IMR-90 (cell line): ENCODE results near the gene PHAF1. TPM values are rescaled to one million over a fixed set of nuclear protein-coding genes. Genes with fewer than 3 reads are reported as not detected.

Experiments used
- ATAC-seq: fragments of 200-7000 bp; cut with Tn5 transposase; 2 replicates; pipeline ENCODE4 v1.9.1; 2020; ENCODE audit warnings: low read depth, mild to moderate bottlenecking, moderate library complexity
- BruUV-seq: library from RNA; stranded (reverse); fragments of 400-500 nt; replicated peaks from 2 replicates; lab custom pipeline; 2021; lab: Mats Ljungman, UMichigan
- CTCF ChIA-PET: fragments of 300-600 bp; formaldehyde crosslinking; extraction: SDS; loops from one replicate; lab custom pipeline; 2021; ENCODE audit warnings: antibody characterized with exemption; lab: Yijun Ruan, JAX
- POLR2A ChIA-PET: fragments of 300-600 bp; sonication (Branson Sonifier 250); formaldehyde crosslinking; loops from one replicate; lab custom pipeline; 2022; ENCODE audit warnings: antibody characterized with exemption; ENCODE audit not compliant: unreplicated experiment; lab: Charles Lee
- DNase-seq: peaks from one replicate; pipeline ENCODE4 v3.0.0; 2013
- H2AFZ ChIP-seq: replicated peaks from 2 replicates; pipeline ENCODE3; 2013; ENCODE audit warnings: low read length, mild to moderate bottlenecking; ENCODE audit not compliant: poor library complexity
- H2AK5ac ChIP-seq: 2 replicates; pipeline ENCODE4 v1.6.1; 2013; ENCODE audit warnings: low read depth, low read length, inconsistent platforms
- H2AK9ac ChIP-seq: replicated peaks from 2 replicates; pipeline ENCODE3; 2013; ENCODE audit warnings: mild to moderate bottlenecking, low read depth, low read length, moderate library complexity; ENCODE audit not compliant: poor library complexity
- H2BK120ac ChIP-seq: 2 replicates; pipeline ENCODE4 v1.6.1; 2013; ENCODE audit warnings: low read depth, low read length, inconsistent platforms
- H2BK15ac ChIP-seq: 3 replicates; pipeline ENCODE4 v1.6.1; 2013; ENCODE audit warnings: low read depth, low read length, inconsistent platforms
- H2BK20ac ChIP-seq: 2 replicates; pipeline ENCODE4 v1.6.1; 2013; ENCODE audit warnings: low read depth, mild to moderate bottlenecking, inconsistent platforms, low read length, moderate library complexity
- H2BK5ac ChIP-seq: 2 replicates; pipeline ENCODE4 v1.6.1; 2013; ENCODE audit warnings: mild to moderate bottlenecking, low read depth, low read length, inconsistent platforms; ENCODE audit not compliant: poor library complexity, severe bottlenecking
- H3K14ac ChIP-seq: replicated peaks from 2 replicates; pipeline ENCODE4 v1.6.1; 2013; ENCODE audit warnings: low read depth, low read length, inconsistent platforms
- H3K18ac ChIP-seq: 2 replicates; pipeline ENCODE4 v1.6.1; 2013; ENCODE audit warnings: low read depth, low read length, control low read depth
- H3K23ac ChIP-seq: 2 replicates; pipeline ENCODE4 v1.6.1; 2013; ENCODE audit warnings: low read depth, low read length, inconsistent platforms
- H3K27ac ChIP-seq: 2 replicates; pipeline ENCODE4 v1.5.1; 2013; ENCODE audit warnings: mild to moderate bottlenecking, control low read depth, low read length; ENCODE audit not compliant: insufficient read depth
- H3K27me3 ChIP-seq: 2 replicates; pipeline ENCODE4 v1.6.1; 2013; ENCODE audit warnings: low read length; ENCODE audit not compliant: control insufficient read depth, insufficient read depth
- H3K36me3 ChIP-seq: 2 replicates; pipeline ENCODE4 v1.6.1; 2013; ENCODE audit warnings: low read length, mixed read lengths; ENCODE audit not compliant: control insufficient read depth, insufficient read depth
- H3K4ac ChIP-seq: 2 replicates; pipeline ENCODE4 v1.6.1; 2013; ENCODE audit warnings: low read depth, low read length, inconsistent platforms
- H3K4me1 ChIP-seq: 2 replicates; pipeline ENCODE4 v1.6.1; 2013; ENCODE audit warnings: low read length, mixed read lengths; ENCODE audit not compliant: control insufficient read depth, insufficient read depth
- H3K4me2 ChIP-seq: 2 replicates; pipeline ENCODE4 v1.6.1; 2013; ENCODE audit warnings: low read depth, mild to moderate bottlenecking, control low read depth, low read length, moderate library complexity
- H3K4me3 ChIP-seq: 2 replicates; pipeline ENCODE4 v1.5.1; 2013; ENCODE audit warnings: low read depth, mild to moderate bottlenecking, control low read depth, low read length, moderate library complexity; ENCODE audit not compliant: insufficient read depth
- H3K56ac ChIP-seq: 2 replicates; pipeline ENCODE4 v1.6.1; 2013; ENCODE audit warnings: low read length, inconsistent platforms; ENCODE audit not compliant: insufficient read depth; ENCODE audit errors: extremely low read depth
- H3K79me1 ChIP-seq, 2 experiments: 2 replicates each; pipeline ENCODE4 v1.6.1; 2013; ENCODE audit warnings: low read length in 2 of 2, inconsistent platforms in 1 of 2, low read depth in 1 of 2
- H3K9ac ChIP-seq: 2 replicates; pipeline ENCODE4 v1.6.1; 2013; ENCODE audit warnings: low read depth, low read length, control low read depth
- H3K9me1 ChIP-seq: 2 replicates; pipeline ENCODE4 v1.6.1; 2013; ENCODE audit warnings: low read length, inconsistent platforms; ENCODE audit not compliant: insufficient read depth
- H3K9me3 ChIP-seq: 2 replicates; pipeline ENCODE4 v1.6.1; 2013; ENCODE audit warnings: low read length; ENCODE audit not compliant: control insufficient read depth, insufficient read depth
- H4K20me1 ChIP-seq: 2 replicates; pipeline ENCODE4 v1.6.1; 2013; ENCODE audit warnings: low read length, inconsistent platforms; ENCODE audit not compliant: insufficient read depth
- H4K5ac ChIP-seq: 2 replicates; pipeline ENCODE4 v1.6.1; 2013; ENCODE audit warnings: mild to moderate bottlenecking, low read depth, low read length, control low read depth
- H4K8ac ChIP-seq, 2 experiments: 2 replicates each; pipeline ENCODE4 v1.6.1; 2013; ENCODE audit warnings: low read depth in 2 of 2, low read length in 2 of 2, control low read depth in 1 of 2, inconsistent platforms in 1 of 2
- H4K91ac ChIP-seq: 2 replicates; pipeline ENCODE4 v1.6.1; 2013; ENCODE audit warnings: low read depth, low read length, inconsistent platforms; ENCODE audit not compliant: insufficient read depth
- CEBPB ChIP-seq: IDR thresholded peaks from 2 replicates; pipeline ENCODE4 v1.6.1; 2012; ENCODE audit warnings: low read depth, low read length, improper control_type of control experiment
- CHD1 ChIP-seq: IDR thresholded peaks from 2 replicates; pipeline ENCODE4 v1.6.1; 2012; ENCODE audit warnings: low read depth, low read length, improper control_type of control experiment
- MXI1 ChIP-seq: IDR thresholded peaks from 2 replicates; pipeline ENCODE4 v1.6.1; 2012; ENCODE audit warnings: low read depth, mild to moderate bottlenecking, low read length, moderate library complexity, borderline replicate concordance
- NFE2L2 ChIP-seq: fragments of 150-350 bp; IDR thresholded peaks from 2 replicates; pipeline ENCODE4 v1.6.1; 2016; ENCODE audit warnings: low read depth, mild to moderate bottlenecking, low read length
- RCOR1 ChIP-seq: IDR thresholded peaks from 2 replicates; pipeline ENCODE4 v1.6.1; 2012; ENCODE audit warnings: mild to moderate bottlenecking, low read length, improper control_type of control experiment; ENCODE audit not compliant: insufficient replicate concordance
- RFX5 ChIP-seq: IDR thresholded peaks from 2 replicates; pipeline ENCODE4 v1.8.0; 2012; ENCODE audit warnings: low read depth, mild to moderate bottlenecking, low read length, moderate library complexity
- SMC3 ChIP-seq: fragments of 150-350 bp; IDR thresholded peaks from 2 replicates; pipeline ENCODE4 v1.6.1; 2016; ENCODE audit warnings: low read depth, mild to moderate bottlenecking, antibody characterized with exemption, low read length, moderate library complexity
- WGBS, 2 experiments: methylation state at CpG; one replicate each; pipeline versions ENCODE4 v1.1.5 to v1.1.7; 2013; ENCODE audit warnings: missing lambda C conversion rate in 2 of 2; ENCODE audit not compliant: insufficient read length in 1 of 2; ENCODE audit errors: extremely low coverage in 2 of 2; 5-methylcytosine and 5-hydroxymethylcytosine counted together
- dilution Hi-C: fragments of 300-500 bp; cut with HindIII; formaldehyde crosslinking; loops from one replicate; pipeline ENCODE4 v1.14.3; 2018; ENCODE audit warnings: low sequenced_read_pairs; ENCODE audit not compliant: unreplicated experiment
- in situ Hi-C: fragments of 300-500 bp; cut with MboI; formaldehyde crosslinking; loops from 3 replicates; pipeline ENCODE4 v1.14.3; 2019; ENCODE audit warnings: low sequenced_read_pairs, inconsistent platforms, mixed read lengths
- intact Hi-C: fragments of 100-400 bp; cut with micrococcal nuclease; formaldehyde crosslinking; loops from 2 replicates; pipeline ENCODE4 v1.10.0; 2022
- polyA plus RNA-seq, 3 experiments: library from polyadenylated mRNA; depleted of rRNA; stranded (reverse); fragments of >200 nt; gene quantifications; 2 replicates each; pipeline ENCODE4 v1.2.3, GENCODE V29; 2012; ENCODE audit warnings: low replicate concordance in 1 of 3
- total RNA-seq: library from RNA; depleted of rRNA; stranded (reverse); fragments of >200 nt; gene quantifications from 2 replicates; pipeline ENCODE4 v1.2.3, GENCODE V29; 2012
- TF ChIP-seq, protein P1 (sequence below): conservative IDR thresholded peaks from 2 replicates; pipeline ENCODE4 v1.5.1; 2012; ENCODE audit warnings: mild to moderate bottlenecking, low read depth, low read length, improper control_type of control experiment
- TF ChIP-seq, protein P2 (sequence below): fragments of 150-350 bp; IDR thresholded peaks from 2 replicates; pipeline ENCODE4 v1.6.1; 2017; ENCODE audit warnings: mild to moderate bottlenecking, antibody characterized with exemption, low read length, low read depth

PHAF1 gene
- total and polyA plus RNA-seq, 2 of the 4 experiments (the other 2 are of a cell fraction) = 14.0 to 19.8 TPM

DNA sequence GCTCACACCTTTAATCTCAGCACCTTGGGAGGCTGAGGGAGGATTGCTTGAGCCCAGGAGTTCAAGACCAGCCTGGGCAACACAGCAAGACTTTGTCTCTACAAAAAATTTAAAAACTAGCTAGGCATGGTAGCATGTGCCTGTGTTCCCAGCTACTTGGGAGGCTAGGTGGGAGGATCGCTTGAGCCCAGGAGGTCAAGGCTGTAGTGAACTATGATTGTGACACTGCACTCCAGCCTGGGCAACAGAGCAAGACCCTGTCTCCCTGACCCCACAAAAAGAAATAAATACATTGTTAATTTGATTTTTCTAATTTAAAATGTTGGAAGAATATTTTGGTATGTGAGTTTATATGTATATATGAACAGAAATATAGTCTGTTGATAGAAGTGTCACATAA lies 22.4 kb upstream of the PHAF1 start:
- Histone ChIP-seq H3K4me3 (no peak overlapping the region), H3K56ac (no peak overlapping the region), H4K20me1 (peaks cover 4% of the 10 kb centered on the region; the same call in 1 of the 2 replicates), H3K9ac (no peak overlapping the region), H3K27me3 (no peaks in the 10 kb centered on the region), H3K4me2 (no peak overlapping the region), H2BK5ac (no peak overlapping the region), H3K4me1 (peaks cover 12% of the 10 kb centered on the region), H2AK5ac (no peak overlapping the region), H3K36me3 (no peaks in the 10 kb centered on the region), H3K27ac (no peak overlapping the region), H2BK120ac (no peak overlapping the region), H4K91ac (no peak overlapping the region), H3K79me1 (peaks cover 13 to 47% of the 10 kb centered on the region in 2 experiments), H2AFZ (no peak overlapping the region), H3K9me1 (peaks cover 6% of the 10 kb centered on the region), H2AK9ac (no peak overlapping the region), H3K23ac (no peak overlapping the region), H4K5ac (no peak overlapping the region), H2BK20ac (no peak overlapping the region), H4K8ac (no peak overlapping the region), H2BK15ac (no peak overlapping the region), H3K14ac (no peak overlapping the region), H3K18ac (no peak overlapping the region), H3K4ac (no peak overlapping the region), H3K9me3 (no peaks in the 10 kb centered on the region)
- ChIA-PET CTCF (interaction anchor here (0.7 to 1.3 kb wide), 2 partner anchors 12 to 214 kb away, joined by 3 to 4 read pairs; no protein-coding TSS in a partner anchor), POLR2A (no interaction called here)
- dilution Hi-C loops (no loop called here), intact Hi-C loops (no loop called here), in situ Hi-C loops (no loop called here)
- no CpG with 5 or more reads among the region's 1 CpG for WGBS, 2 experiments
- DNase-seq (no peak), ATAC-seq (no peak)
- BruUV-seq = no TSS peak
- TF ChIP-seq MXI1 (no peak), CEBPB (no peak), NFE2L2 (no peak), CHD1 (no peak), RCOR1 (no peak), RFX5 (no peak), SMC3 (no peak)
- TF ChIP-seq, protein P1, sequence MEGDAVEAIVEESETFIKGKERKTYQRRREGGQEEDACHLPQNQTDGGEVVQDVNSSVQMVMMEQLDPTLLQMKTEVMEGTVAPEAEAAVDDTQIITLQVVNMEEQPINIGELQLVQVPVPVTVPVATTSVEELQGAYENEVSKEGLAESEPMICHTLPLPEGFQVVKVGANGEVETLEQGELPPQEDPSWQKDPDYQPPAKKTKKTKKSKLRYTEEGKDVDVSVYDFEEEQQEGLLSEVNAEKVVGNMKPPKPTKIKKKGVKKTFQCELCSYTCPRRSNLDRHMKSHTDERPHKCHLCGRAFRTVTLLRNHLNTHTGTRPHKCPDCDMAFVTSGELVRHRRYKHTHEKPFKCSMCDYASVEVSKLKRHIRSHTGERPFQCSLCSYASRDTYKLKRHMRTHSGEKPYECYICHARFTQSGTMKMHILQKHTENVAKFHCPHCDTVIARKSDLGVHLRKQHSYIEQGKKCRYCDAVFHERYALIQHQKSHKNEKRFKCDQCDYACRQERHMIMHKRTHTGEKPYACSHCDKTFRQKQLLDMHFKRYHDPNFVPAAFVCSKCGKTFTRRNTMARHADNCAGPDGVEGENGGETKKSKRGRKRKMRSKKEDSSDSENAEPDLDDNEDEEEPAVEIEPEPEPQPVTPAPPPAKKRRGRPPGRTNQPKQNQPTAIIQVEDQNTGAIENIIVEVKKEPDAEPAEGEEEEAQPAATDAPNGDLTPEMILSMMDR = no peak
- TF ChIP-seq, protein P2, sequence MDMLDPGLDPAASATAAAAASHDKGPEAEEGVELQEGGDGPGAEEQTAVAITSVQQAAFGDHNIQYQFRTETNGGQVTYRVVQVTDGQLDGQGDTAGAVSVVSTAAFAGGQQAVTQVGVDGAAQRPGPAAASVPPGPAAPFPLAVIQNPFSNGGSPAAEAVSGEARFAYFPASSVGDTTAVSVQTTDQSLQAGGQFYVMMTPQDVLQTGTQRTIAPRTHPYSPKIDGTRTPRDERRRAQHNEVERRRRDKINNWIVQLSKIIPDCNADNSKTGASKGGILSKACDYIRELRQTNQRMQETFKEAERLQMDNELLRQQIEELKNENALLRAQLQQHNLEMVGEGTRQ = no peak
